Gastroesophageal sphincter (tissue), 4 donors: ENCODE measurements around the gene CNBD2. TPM values are rescaled to one million over a fixed set of nuclear protein-coding genes. Genes with fewer than 3 reads are reported as not detected.

ENCODE experiments used
- ATAC-seq: fragments of 150-250 bp; one replicate; pipeline ENCODE4 v1.9.1; 2016; ENCODE audit warnings: mild to moderate bottlenecking, moderate library complexity
- H3K27ac ChIP-seq, 4 donors: fragments of 200-600 bp; sonication (generic) in 3 of 4; 1 replicate in 3 of 4; 2 replicates in 1 of 4; pipeline ENCODE4 v1.5.1; 2016 to 2019
- H3K27me3 ChIP-seq: fragments of 200-600 bp; sonication (generic); one replicate; pipeline ENCODE4 v1.5.1; 2019
- H3K36me3 ChIP-seq, 2 donors: fragments of 200-600 bp; sonication (generic); one replicate each; pipeline ENCODE4 v1.5.1; 2019; ENCODE audit warnings: control low read depth in 1 of 2
- H3K4me1 ChIP-seq, 3 donors: fragments of 200-600 bp; sonication (generic); 1 replicate in 2 of 3; 2 replicates in 1 of 3; pipeline ENCODE4 v1.5.1; 2016 to 2019; ENCODE audit warnings: control low read depth in 2 of 3
- H3K4me3 ChIP-seq, 2 donors: fragments of 200-600 bp; sonication (generic); one replicate each; pipeline ENCODE4 v1.5.1; 2019; ENCODE audit warnings: mild to moderate bottlenecking in 1 of 2, moderate library complexity in 1 of 2
- H3K9me3 ChIP-seq, 3 donors: fragments of 200-600 bp; sonication (generic); one replicate each; pipeline ENCODE4 v1.5.1; 2017 to 2019; ENCODE audit warnings: control low read depth in 2 of 3
- EP300 ChIP-seq: sonication (generic); formaldehyde crosslinking; IDR thresholded peaks from one replicate; pipeline ENCODE4 v1.6.1; 2017; ENCODE audit warnings: antibody characterized with exemption, mild to moderate bottlenecking
- POLR2A ChIP-seq, 2 donors: fragments of 450-650 bp; IDR thresholded peaks; one replicate each; pipeline ENCODE4 v1.6.1; 2017; ENCODE audit warnings: antibody characterized with exemption in 2 of 2, mild to moderate bottlenecking in 2 of 2, moderate library complexity in 1 of 2
- POLR2AphosphoS5 ChIP-seq: sonication (generic); formaldehyde crosslinking; IDR thresholded peaks from one replicate; pipeline ENCODE4 v1.6.1; 2017; ENCODE audit warnings: antibody characterized with exemption
- WGBS, 2 donors: methylation state at CpG; one replicate each; pipeline ENCODE4 v1.1.5; 2018; ENCODE audit warnings: low coverage in 1 of 2; 5-methylcytosine and 5-hydroxymethylcytosine counted together
- total RNA-seq, 4 donors: library from RNA; depleted of rRNA; stranded (reverse); fragments of >200 nt; gene quantifications; one replicate each; pipeline ENCODE4 v1.1.0, GENCODE V29; 2016
- TF ChIP-seq, protein P1 (sequence below), 4 experiments: fragments of 200-600 bp in 2 of 4; fragments of 450-650 bp in 2 of 4; sonication (generic) in 1 of 4; IDR thresholded peaks; one replicate each; pipeline ENCODE4 v1.5.1; 2017 to 2019; ENCODE audit warnings: antibody characterized with exemption in 4 of 4, mild to moderate bottlenecking in 2 of 4, moderate library complexity in 2 of 4

Gene CNBD2
- total RNA-seq, 4 donors from 2014 or later: 4.1 to 6.8 (median 5.7) TPM

GRCh38 chr20:35972462-35972861 is 4.1 kb downstream of the CNBD2 start:
- Histone ChIP-seq H3K36me3 (no peaks in the 10 kb centered on the region), H3K27me3 (no peaks in the 10 kb centered on the region), H3K9me3 (no peaks in the 10 kb centered on the region), H3K4me3 (no peak overlapping the region), H3K27ac (no peak overlapping the region), H3K4me1 (peaks cover 0 to 8% (median 0%) of the 10 kb centered on the region in 3 donors)
- TF ChIP-seq EP300: no peak
- TF ChIP-seq POLR2AphosphoS5: no peak
- TF ChIP-seq, protein P1, sequence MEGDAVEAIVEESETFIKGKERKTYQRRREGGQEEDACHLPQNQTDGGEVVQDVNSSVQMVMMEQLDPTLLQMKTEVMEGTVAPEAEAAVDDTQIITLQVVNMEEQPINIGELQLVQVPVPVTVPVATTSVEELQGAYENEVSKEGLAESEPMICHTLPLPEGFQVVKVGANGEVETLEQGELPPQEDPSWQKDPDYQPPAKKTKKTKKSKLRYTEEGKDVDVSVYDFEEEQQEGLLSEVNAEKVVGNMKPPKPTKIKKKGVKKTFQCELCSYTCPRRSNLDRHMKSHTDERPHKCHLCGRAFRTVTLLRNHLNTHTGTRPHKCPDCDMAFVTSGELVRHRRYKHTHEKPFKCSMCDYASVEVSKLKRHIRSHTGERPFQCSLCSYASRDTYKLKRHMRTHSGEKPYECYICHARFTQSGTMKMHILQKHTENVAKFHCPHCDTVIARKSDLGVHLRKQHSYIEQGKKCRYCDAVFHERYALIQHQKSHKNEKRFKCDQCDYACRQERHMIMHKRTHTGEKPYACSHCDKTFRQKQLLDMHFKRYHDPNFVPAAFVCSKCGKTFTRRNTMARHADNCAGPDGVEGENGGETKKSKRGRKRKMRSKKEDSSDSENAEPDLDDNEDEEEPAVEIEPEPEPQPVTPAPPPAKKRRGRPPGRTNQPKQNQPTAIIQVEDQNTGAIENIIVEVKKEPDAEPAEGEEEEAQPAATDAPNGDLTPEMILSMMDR (IDR thresholded peaks at IDR 0.05): no peak
- no peak for TF ChIP-seq POLR2A (IDR thresholded peaks at IDR 0.05)
- 79% methylated on average over 2 of the region's 4 CpGs; no CpG with 5 or more reads in 1 of the 2 donors for WGBS, 2 donors
- no peak for ATAC-seq

GRCh38 chr20:35974256-35974655 is 5.9 kb downstream of the CNBD2 start:
- H3K4me3 ChIP-seq: no peak overlapping the region
- TF ChIP-seq, protein P1 (IDR thresholded peaks at IDR 0.05): no peak
- no peak for TF ChIP-seq POLR2AphosphoS5
- no peak for TF ChIP-seq EP300
- no peak for TF ChIP-seq POLR2A (IDR thresholded peaks at IDR 0.05)
- H3K36me3 ChIP-seq: no peaks in the 10 kb centered on the region
- H3K27ac ChIP-seq: no peak overlapping the region
- H3K4me1 ChIP-seq: peaks cover 0 to 8% (median 0%) of the 10 kb centered on the region in 3 donors
- WGBS, 2 donors: 38 to 52% methylated on average over 1 to 2 of the region's 4 CpGs
- H3K9me3 ChIP-seq: no peaks in the 10 kb centered on the region
- no peak for ATAC-seq
- no peaks in the 10 kb centered on the region for H3K27me3 ChIP-seq

GRCh38 chr20:35975576-35976373 is 7.4 kb downstream of the CNBD2 start:
- Histone ChIP-seq H3K4me3 (no peak overlapping the region), H3K9me3 (no peaks in the 10 kb centered on the region), H3K27me3 (no peaks in the 10 kb centered on the region), H3K36me3 (no peaks in the 10 kb centered on the region), H3K27ac (no peak overlapping the region), H3K4me1 (peaks cover 0 to 8% (median 0%) of the 10 kb centered on the region in 3 donors)
- WGBS, 2 donors: 55 to 66% methylated on average over 3 to 6 of the region's 9 CpGs
- TF ChIP-seq POLR2AphosphoS5 (no peak), EP300 (no peak), POLR2A (IDR thresholded peaks at IDR 0.05) (no peak)
- TF ChIP-seq, protein P1 (IDR thresholded peaks at IDR 0.05): no peak
- no peak for ATAC-seq

- no peaks in the 10 kb centered on the region for H3K36me3 ChIP-seq
- TF ChIP-seq POLR2AphosphoS5 (no peak), EP300 (no peak), POLR2A (IDR thresholded peaks at IDR 0.05) (no peak)
- TF ChIP-seq, protein P1 (IDR thresholded peaks at IDR 0.05): no peak
- H3K4me3 ChIP-seq: no peak overlapping the region
- 78 to 90% methylated on average over 3 to 5 of the region's 9 CpGs for WGBS, 2 donors
- H3K9me3 ChIP-seq: no peaks in the 10 kb centered on the region
- H3K27ac ChIP-seq: no peak overlapping the region
- H3K4me1 ChIP-seq: peaks cover 0 to under 1% (median 0%) of the 10 kb centered on the region in 3 donors
- no peak for ATAC-seq
- no peaks in the 10 kb centered on the region for H3K27me3 ChIP-seq
Observed at GRCh38 chr20:35978041-35978513, 9.7 kb downstream of the CNBD2 start.

- WGBS, 2 donors: 68 to 100% methylated on average over 1 to 3 of the region's 5 CpGs
Observed at GRCh38 chr20:35979544-35979943, 11.2 kb downstream of the CNBD2 start.

More at GRCh38 chr20:35979544-35979943, 11.2 kb downstream of the CNBD2 start:
- Histone ChIP-seq H3K4me3 (no peak overlapping the region), H3K27ac (no peak overlapping the region), H3K36me3 (no peaks in the 10 kb centered on the region), H3K4me1 (no peaks in the 10 kb centered on the region), H3K27me3 (no peaks in the 10 kb centered on the region), H3K9me3 (no peaks in the 10 kb centered on the region)
- no peak for TF ChIP-seq EP300
- TF ChIP-seq, protein P1 (IDR thresholded peaks at IDR 0.05): no peak
- TF ChIP-seq POLR2A (IDR thresholded peaks at IDR 0.05): no peak
- no peak for TF ChIP-seq POLR2AphosphoS5
- no peak for ATAC-seq
